Fibroblast of lung (primary cell): ENCODE data around the gene DNAH17. TPM values are rescaled to one million over a fixed set of nuclear protein-coding genes. Genes with fewer than 3 reads are reported as not detected.

Experiments used
- DNase-seq, 2 donors: peaks; one replicate each; pipeline versions ENCODE4 v3.0.0 to v3.0.0-alpha.2; 2010; ENCODE audit warnings: low read depth in 2 of 2
- H2AFZ ChIP-seq: 2 replicates; pipeline ENCODE4 v1.5.1; 2012; ENCODE audit warnings: low read length, control low read depth, inconsistent platforms
- H3K27ac ChIP-seq: 2 replicates; pipeline ENCODE4 v1.5.1; 2011; ENCODE audit warnings: low read length, control low read depth; ENCODE audit not compliant: insufficient read depth
- H3K27me3 ChIP-seq: 2 replicates; pipeline ENCODE4 v1.5.1; 2011; ENCODE audit warnings: mild to moderate bottlenecking, low read length; ENCODE audit not compliant: control insufficient read depth, insufficient read depth
- H3K36me3 ChIP-seq: 2 replicates; pipeline ENCODE4 v1.5.1; 2011; ENCODE audit warnings: low read length; ENCODE audit not compliant: control insufficient read depth, insufficient read depth
- H3K4me1 ChIP-seq: 2 replicates; pipeline ENCODE4 v1.5.1; 2011; ENCODE audit warnings: low read length; ENCODE audit not compliant: control insufficient read depth, insufficient read depth; ENCODE audit errors: extremely low read depth
- H3K4me2 ChIP-seq: 2 replicates; pipeline ENCODE4 v1.5.1; 2011; ENCODE audit warnings: low read length, control low read depth; ENCODE audit not compliant: insufficient read depth; ENCODE audit errors: extremely low read depth
- H3K4me3 ChIP-seq, 4 experiments: fragments of 200-600 bp in 1 of 4; sonication (generic) in 1 of 4; replicated peaks in 1 of 4; 2 replicates each; pipeline ENCODE4 v1.5.1; 2011 to 2016; ENCODE audit warnings: low read length in 4 of 4, low read depth in 3 of 4, mild to moderate bottlenecking in 3 of 4, control low read depth in 2 of 4, inconsistent platforms in 1 of 4, mixed read lengths in 1 of 4; ENCODE audit not compliant: insufficient read depth in 1 of 4; ENCODE audit errors: control extremely low read depth in 1 of 4
- H3K79me2 ChIP-seq: 2 replicates; pipeline ENCODE4 v1.5.1; 2012; ENCODE audit warnings: mild to moderate bottlenecking, low read length, inconsistent platforms; ENCODE audit not compliant: control insufficient read depth, insufficient read depth
- H3K9ac ChIP-seq: 2 replicates; pipeline ENCODE4 v1.5.1; 2011; ENCODE audit warnings: mild to moderate bottlenecking, low read length, control low read depth; ENCODE audit not compliant: insufficient read depth
- H3K9me3 ChIP-seq: 2 replicates; pipeline ENCODE4 v1.5.1; 2012; ENCODE audit warnings: low read depth, low read length; ENCODE audit not compliant: control insufficient read depth, insufficient read depth
- H4K20me1 ChIP-seq: 2 replicates; pipeline ENCODE4 v1.5.1; 2011; ENCODE audit warnings: low read length; ENCODE audit not compliant: control insufficient read depth, insufficient read depth; ENCODE audit errors: extremely low read depth
- CTCF ChIP-seq, 2 donors: IDR thresholded peaks in 1 of 2; conservative IDR thresholded peaks in 1 of 2; 1 replicate in 1 of 2; 2 replicates in 1 of 2; pipeline ENCODE4 v1.5.1; 2011 to 2012; ENCODE audit warnings: low read length in 2 of 2, control low read depth in 1 of 2, inconsistent platforms in 1 of 2, low read depth in 1 of 2, mild to moderate bottlenecking in 1 of 2
- EZH2 ChIP-seq: IDR thresholded peaks from 2 replicates; pipeline ENCODE4 v1.5.1; 2012; ENCODE audit warnings: low read length, control low read depth, mild to moderate bottlenecking; ENCODE audit errors: missing control alignments
- polyA plus RNA-seq, 2 donors: library from polyadenylated mRNA; depleted of rRNA in 1 of 2; stranded (reverse) in 1 of 2; unstranded in 1 of 2; fragments of >200 nt; gene quantifications; 2 replicates each; pipeline ENCODE4 v1.2.1, GENCODE V29; 2011 to 2012; ENCODE audit warnings: missing spikeins in 1 of 2
- total RNA-seq: library from RNA; depleted of rRNA; stranded (reverse); fragments of >200 nt; gene quantifications from 2 replicates; pipeline ENCODE4 v1.2.1, GENCODE V29; 2014

DNAH17 gene
- total and polyA plus RNA-seq, 2 donors (not counting 1 experiment from before 2014, with no cell fraction given) = not detected

GRCh38 chr17:78438694-78439325 is 138.4 kb downstream of the DNAH17 start:
- no peak for DNase-seq
- Histone ChIP-seq H2AFZ (no peak overlapping the region), H3K4me3 (no peak overlapping the region), H3K9me3 (no peaks in the 10 kb centered on the region), H3K4me2 (no peak overlapping the region), H4K20me1 (no peaks in the 10 kb centered on the region), H3K4me1 (no peaks in the 10 kb centered on the region), H3K9ac (no peak overlapping the region), H3K27me3 (no peaks in the 10 kb centered on the region), H3K79me2 (no peaks in the 10 kb centered on the region), H3K36me3 (no peaks in the 10 kb centered on the region), H3K27ac (no peak overlapping the region)
- no peak for TF ChIP-seq EZH2
- TF ChIP-seq CTCF (conservative IDR thresholded peaks at IDR 0.05 in 1 of 2, IDR thresholded peaks at IDR 0.05 in 1 of 2; ENCODE audit: low read depth in 1 of 2, low read length in 2 of 2) = no peak

- H3K36me3 ChIP-seq = no peaks in the 10 kb centered on the region
- H3K27me3 ChIP-seq = no peaks in the 10 kb centered on the region
- no peaks in the 10 kb centered on the region for H4K20me1 ChIP-seq
- no peaks in the 10 kb centered on the region for H3K9me3 ChIP-seq
- H2AFZ ChIP-seq = no peak overlapping the region
- H3K79me2 ChIP-seq = no peaks in the 10 kb centered on the region
- H3K27ac ChIP-seq = no peak overlapping the region
- TF ChIP-seq CTCF (conservative IDR thresholded peaks at IDR 0.05 in 1 of 2, IDR thresholded peaks at IDR 0.05 in 1 of 2; ENCODE audit: low read depth in 1 of 2, low read length in 2 of 2) (no peak), EZH2 (no peak)
- no peak overlapping the region for H3K9ac ChIP-seq
- H3K4me2 ChIP-seq = no peak overlapping the region
- no peaks in the 10 kb centered on the region for H3K4me1 ChIP-seq
- no peak for DNase-seq
- no peak overlapping the region for H3K4me3 ChIP-seq
Observed at GRCh38 chr17:78438271-78438691, 138.9 kb downstream of the DNAH17 start.

GRCh38 chr17:78437508-78438169 is 139.6 kb downstream of the DNAH17 start:
- Histone ChIP-seq H3K79me2 (no peaks in the 10 kb centered on the region), H3K4me2 (no peak overlapping the region), H3K4me3 (no peak overlapping the region), H3K27me3 (no peaks in the 10 kb centered on the region), H2AFZ (no peak overlapping the region), H3K9ac (no peak overlapping the region), H4K20me1 (no peaks in the 10 kb centered on the region), H3K9me3 (no peaks in the 10 kb centered on the region), H3K36me3 (no peaks in the 10 kb centered on the region), H3K27ac (no peak overlapping the region), H3K4me1 (no peaks in the 10 kb centered on the region)
- no peak for DNase-seq
- TF ChIP-seq CTCF (conservative IDR thresholded peaks at IDR 0.05 in 1 of 2, IDR thresholded peaks at IDR 0.05 in 1 of 2; ENCODE audit: low read depth in 1 of 2, low read length in 2 of 2) = no peak
- no peak for TF ChIP-seq EZH2
